ENCODE data around the gene MACROD2.

The MACROD2 gene

DNA sequence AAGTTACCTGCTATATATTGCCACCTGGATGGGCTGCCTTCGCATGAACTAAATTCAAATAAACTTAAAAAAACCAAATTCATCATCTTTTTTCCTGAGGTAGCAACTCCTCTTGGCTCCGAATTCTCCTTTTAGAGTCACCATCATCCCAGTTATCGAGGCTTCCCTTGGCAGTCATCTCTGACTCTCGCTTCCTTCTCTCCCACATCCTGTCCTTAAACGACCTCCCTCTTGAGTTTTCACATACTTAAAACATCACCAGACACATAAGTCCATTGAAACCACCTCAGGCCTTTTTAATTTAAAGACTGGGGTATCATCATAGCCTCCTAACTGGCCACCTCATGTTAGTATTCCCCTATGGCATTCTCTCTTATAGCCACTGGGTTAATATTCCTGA lies 638.2 kb downstream of the MACROD2 start:
- no peak for DNase-seq (ENCODE audit: low spot score)
- no peak for FAIRE-seq

GRCh38 chr20:14634665-14635064 lies 639.3 kb downstream of the MACROD2 start:
- FAIRE-seq (no peak), DNase-seq (ENCODE audit: low spot score) (no peak)

- DNase-seq (ENCODE audit: low spot score) (no peak), FAIRE-seq (no peak)
Observed at GRCh38 chr20:14637441-14637840, 642.1 kb downstream of the MACROD2 start.

- DNase-seq (ENCODE audit: low spot score), result no peak
- no peak for FAIRE-seq
Observed at GRCh38 chr20:14643146-14643545, 647.8 kb downstream of the MACROD2 start.

- no peak for DNase-seq (ENCODE audit: low spot score)
- no peak for FAIRE-seq
Observed at GRCh38 chr20:14643556-14643955, 648.2 kb downstream of the MACROD2 start.

GRCh38 chr20:14644306-14645097 lies 649.2 kb downstream of the MACROD2 start:
- no peak for DNase-seq (ENCODE audit: low spot score)
- no peak for FAIRE-seq

GRCh38 chr20:14647016-14647415 lies 651.7 kb downstream of the MACROD2 start:
- DNase-seq (ENCODE audit: low spot score), result no peak
- FAIRE-seq, result no peak

DNA sequence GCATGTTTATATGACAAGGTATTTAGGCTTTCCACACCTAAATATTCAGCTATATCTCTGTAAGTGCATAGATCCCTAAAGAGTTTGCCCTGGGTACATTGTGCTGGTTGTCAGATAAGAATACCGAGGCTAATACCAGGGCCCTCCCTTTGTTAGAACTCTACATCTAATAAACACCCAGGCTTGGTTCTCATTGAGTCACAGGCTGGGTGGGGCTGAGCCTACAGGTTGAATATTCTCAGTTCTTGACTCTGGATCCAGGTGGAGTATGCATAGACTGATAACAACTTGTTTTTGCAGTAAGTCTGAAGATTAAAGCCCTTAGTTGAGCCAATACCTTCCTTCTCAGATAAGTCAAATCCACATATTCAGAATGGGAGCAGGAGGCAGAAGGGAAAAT lies 654.3 kb downstream of the MACROD2 start:
- FAIRE-seq (no peak), DNase-seq (ENCODE audit: low spot score) (no peak)

GRCh38 chr20:14657266-14658005 lies 662.1 kb downstream of the MACROD2 start:
- DNase-seq (ENCODE audit: low spot score) (no peak), FAIRE-seq (no peak)

DNA sequence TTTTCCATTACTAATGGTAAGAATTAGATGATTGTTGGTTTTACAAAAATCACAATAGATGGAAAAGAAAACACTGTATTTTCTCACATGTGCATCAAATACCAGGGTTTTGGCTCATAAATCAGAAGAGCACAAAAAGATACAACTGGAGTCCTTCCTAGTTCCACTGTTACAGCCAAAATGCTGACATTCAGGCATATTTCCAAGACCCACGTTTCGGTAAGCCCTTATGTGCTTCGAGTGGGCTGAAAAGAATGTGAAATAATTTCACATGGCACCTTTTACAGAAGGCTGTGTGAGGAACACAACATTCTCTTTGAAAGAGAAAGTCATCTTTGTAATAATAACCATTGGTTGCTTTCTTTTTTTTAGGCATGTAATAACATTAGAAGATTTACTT lies 668.8 kb downstream of the MACROD2 start:
- no peak for FAIRE-seq

DNA sequence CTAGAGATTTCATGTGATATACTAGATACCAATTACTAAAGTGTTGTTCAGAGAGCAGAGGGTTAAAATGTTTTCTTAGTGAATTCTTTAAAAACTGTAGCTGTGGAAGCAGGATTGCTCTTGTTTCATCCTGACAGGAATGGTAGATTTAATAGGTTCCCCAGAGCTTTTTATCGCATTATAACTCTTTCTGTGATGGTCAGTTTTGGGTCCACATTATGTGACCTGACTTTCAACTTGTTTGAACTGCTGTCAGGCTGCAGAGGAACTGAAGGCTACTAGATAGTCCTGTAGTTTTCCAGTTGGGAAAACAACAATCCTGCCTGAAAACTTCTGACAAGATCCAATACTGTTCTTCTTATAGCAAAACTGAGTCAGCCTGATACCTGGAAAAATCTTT lies 671.4 kb downstream of the MACROD2 start:
- FAIRE-seq, result no peak
- no peak for DNase-seq (ENCODE audit: low spot score)

More for the DNA sequence above, 668.8 kb downstream of the MACROD2 start:
- DNase-seq (ENCODE audit: low spot score), result no peak

GRCh38 chr20:14667226-14667625 lies 671.9 kb downstream of the MACROD2 start:
- FAIRE-seq (no peak), DNase-seq (ENCODE audit: low spot score) (no peak)

DNA sequence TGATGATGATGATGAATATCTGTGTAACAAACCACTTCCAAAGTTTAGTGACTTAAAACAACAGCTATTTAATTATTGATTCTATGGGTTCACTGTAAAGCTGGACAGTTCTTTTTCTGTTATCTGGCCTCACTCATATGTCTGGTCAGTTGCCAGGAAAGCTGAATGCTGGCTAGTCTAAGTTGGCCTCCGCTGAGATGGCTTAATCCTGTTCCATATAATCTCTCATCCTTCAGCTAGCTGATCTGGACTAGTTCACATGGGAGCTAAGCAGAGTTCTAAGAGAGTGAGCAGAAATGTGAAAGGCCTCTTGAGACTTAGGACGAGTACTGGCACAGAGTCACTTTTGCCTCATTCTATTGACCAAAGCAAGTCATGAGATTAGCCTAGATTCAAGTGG lies 676.8 kb downstream of the MACROD2 start:
- DNase-seq (ENCODE audit: low spot score), result no peak
- FAIRE-seq, result no peak

GRCh38 chr20:14673164-14673563 lies 677.8 kb downstream of the MACROD2 start:
- FAIRE-seq (no peak), DNase-seq (ENCODE audit: low spot score) (no peak)

DNA sequence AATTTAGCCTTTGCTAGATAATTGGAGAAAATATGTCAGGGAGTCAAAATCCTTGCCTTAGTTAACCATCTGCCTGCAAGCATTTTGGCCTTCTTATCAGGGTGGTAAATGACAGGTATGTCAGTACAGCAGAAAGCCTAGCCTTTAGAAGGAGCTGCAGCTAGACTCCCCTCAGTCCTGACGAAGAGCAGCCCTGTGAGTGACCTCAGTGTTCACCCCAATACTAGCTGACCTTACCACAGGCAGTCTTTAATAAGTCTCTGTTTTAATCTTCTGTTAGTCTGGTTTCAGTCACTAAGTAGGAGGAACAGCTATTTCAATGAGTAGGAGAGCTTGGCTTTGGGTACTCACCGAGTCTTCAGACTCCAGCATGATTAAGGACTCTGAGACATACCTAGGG lies 682.1 kb downstream of the MACROD2 start:
- DNase-seq (ENCODE audit: low spot score) (no peak), FAIRE-seq (no peak)

DNA sequence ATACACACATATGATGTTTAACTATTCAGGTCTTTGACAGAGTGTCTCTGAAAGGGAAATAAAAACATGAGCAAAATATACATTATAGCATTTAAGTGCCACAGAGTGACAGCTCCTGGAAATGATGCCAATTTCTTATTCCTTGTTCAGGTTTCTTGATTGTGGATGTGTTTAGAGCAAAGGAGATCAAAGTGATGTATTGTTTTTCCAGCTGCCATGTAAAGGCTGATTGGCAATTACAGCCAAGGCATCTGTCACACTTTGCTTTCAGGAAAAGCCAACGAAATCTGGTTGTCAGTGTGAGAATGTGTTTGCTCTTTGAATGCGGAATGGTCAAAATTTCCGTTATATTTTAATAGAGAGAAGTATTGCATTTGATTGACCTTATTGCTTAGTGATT lies 689.9 kb downstream of the MACROD2 start:
- DNase-seq (ENCODE audit: low spot score), result no peak
- no peak for FAIRE-seq

- no peak for FAIRE-seq
- DNase-seq (ENCODE audit: low spot score), result no peak
Observed at GRCh38 chr20:14687313-14687712, 692.0 kb downstream of the MACROD2 start.

- DNase-seq (ENCODE audit: low spot score) (no peak), FAIRE-seq (no peak)
Observed at GRCh38 chr20:14688005-14688404, 692.7 kb downstream of the MACROD2 start.

- no peak for FAIRE-seq
- DNase-seq (ENCODE audit: low spot score), result no peak
Observed at GRCh38 chr20:14691994-14692393, 696.7 kb downstream of the MACROD2 start.

GRCh38 chr20:14696478-14696877 lies 701.2 kb downstream of the MACROD2 start:
- no peak for FAIRE-seq
- no peak for DNase-seq (ENCODE audit: low spot score)

DNA sequence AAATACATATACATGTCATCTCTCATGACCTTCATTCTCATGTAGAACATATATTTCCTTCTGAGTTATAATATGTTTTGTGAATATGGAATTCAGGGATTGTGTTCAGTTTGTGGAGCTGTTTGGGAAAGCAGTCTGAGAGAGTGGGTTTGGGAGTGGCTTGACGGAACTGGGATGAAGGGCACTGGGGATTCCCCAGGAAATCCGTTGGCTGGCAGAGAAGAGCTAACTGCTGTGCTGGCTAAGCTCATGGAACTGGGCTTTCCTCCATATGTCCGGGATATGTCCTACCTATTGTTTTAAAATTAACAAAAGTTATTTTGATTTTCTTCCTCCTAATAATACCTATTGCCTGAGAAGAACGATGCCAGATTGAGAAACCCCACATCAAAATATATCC lies 701.6 kb downstream of the MACROD2 start:
- no peak for DNase-seq (ENCODE audit: low spot score)
- FAIRE-seq, result no peak

- DNase-seq (ENCODE audit: low spot score) (no peak), FAIRE-seq (no peak)
Observed at GRCh38 chr20:14698125-14698524, 702.8 kb downstream of the MACROD2 start.
